ENCODE results near the gene DLX5. TPM values are rescaled to one million over a fixed set of nuclear protein-coding genes. Genes with fewer than 3 reads are reported as not detected.

Gene DLX5
- total RNA-seq, 1 experiment from 2014 or later, result not detected

- TF ChIP-seq, protein P1, sequence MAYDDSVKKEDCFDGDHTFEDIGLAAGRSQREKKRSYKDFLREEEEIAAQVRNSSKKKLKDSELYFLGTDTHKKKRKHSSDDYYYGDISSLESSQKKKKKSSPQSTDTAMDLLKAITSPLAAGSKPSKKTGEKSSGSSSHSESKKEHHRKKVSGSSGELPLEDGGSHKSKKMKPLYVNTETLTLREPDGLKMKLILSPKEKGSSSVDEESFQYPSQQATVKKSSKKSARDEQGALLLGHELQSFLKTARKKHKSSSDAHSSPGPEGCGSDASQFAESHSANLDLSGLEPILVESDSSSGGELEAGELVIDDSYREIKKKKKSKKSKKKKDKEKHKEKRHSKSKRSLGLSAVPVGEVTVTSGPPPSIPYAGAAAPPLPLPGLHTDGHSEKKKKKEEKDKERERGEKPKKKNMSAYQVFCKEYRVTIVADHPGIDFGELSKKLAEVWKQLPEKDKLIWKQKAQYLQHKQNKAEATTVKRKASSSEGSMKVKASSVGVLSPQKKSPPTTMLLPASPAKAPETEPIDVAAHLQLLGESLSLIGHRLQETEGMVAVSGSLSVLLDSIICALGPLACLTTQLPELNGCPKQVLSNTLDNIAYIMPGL (CRISPR knock-in tag; IDR thresholded peaks at IDR 0.05), result no peak
- TF ChIP-seq ZNF263 (CRISPR knock-in tag; IDR thresholded peaks at IDR 0.05; ENCODE audit: low read depth) (no peak), SMAD4 (CRISPR knock-in tag; IDR thresholded peaks at IDR 0.05) (no peak), ZNF416 (CRISPR knock-in tag; IDR thresholded peaks at IDR 0.05) (no peak)
- TF ChIP-seq, protein P2, sequence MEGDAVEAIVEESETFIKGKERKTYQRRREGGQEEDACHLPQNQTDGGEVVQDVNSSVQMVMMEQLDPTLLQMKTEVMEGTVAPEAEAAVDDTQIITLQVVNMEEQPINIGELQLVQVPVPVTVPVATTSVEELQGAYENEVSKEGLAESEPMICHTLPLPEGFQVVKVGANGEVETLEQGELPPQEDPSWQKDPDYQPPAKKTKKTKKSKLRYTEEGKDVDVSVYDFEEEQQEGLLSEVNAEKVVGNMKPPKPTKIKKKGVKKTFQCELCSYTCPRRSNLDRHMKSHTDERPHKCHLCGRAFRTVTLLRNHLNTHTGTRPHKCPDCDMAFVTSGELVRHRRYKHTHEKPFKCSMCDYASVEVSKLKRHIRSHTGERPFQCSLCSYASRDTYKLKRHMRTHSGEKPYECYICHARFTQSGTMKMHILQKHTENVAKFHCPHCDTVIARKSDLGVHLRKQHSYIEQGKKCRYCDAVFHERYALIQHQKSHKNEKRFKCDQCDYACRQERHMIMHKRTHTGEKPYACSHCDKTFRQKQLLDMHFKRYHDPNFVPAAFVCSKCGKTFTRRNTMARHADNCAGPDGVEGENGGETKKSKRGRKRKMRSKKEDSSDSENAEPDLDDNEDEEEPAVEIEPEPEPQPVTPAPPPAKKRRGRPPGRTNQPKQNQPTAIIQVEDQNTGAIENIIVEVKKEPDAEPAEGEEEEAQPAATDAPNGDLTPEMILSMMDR (IDR thresholded peaks at IDR 0.05), result no peak
- TF ChIP-seq, protein P3, sequence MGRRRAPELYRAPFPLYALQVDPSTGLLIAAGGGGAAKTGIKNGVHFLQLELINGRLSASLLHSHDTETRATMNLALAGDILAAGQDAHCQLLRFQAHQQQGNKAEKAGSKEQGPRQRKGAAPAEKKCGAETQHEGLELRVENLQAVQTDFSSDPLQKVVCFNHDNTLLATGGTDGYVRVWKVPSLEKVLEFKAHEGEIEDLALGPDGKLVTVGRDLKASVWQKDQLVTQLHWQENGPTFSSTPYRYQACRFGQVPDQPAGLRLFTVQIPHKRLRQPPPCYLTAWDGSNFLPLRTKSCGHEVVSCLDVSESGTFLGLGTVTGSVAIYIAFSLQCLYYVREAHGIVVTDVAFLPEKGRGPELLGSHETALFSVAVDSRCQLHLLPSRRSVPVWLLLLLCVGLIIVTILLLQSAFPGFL (CRISPR knock-in tag; IDR thresholded peaks at IDR 0.05; ENCODE audit: borderline replicate concordance), result no peak
Measured at GRCh38 chr7:97007583-97007861, 17.1 kb downstream of the DLX5 start (continued).

GRCh38 chr7:97006816-97007582 is 17.6 kb downstream of the DLX5 start:
- POLR2A ChIA-PET, result interaction anchor here (0.5 to 3.1 kb wide), 5 partner anchors 11 to 853 kb away, joined by 3 to 19 read pairs (median 7); no protein-coding TSS in a partner anchor
- TF ChIP-seq TCF7 (CRISPR knock-in tag; IDR thresholded peaks at IDR 0.05; ENCODE audit: low read depth) (no peak), USF2 (CRISPR knock-in tag; IDR thresholded peaks at IDR 0.05) (no peak), ZNF532 (CRISPR knock-in tag; IDR thresholded peaks at IDR 0.05; ENCODE audit: borderline replicate concordance) (no peak), CREM (CRISPR knock-in tag; IDR thresholded peaks at IDR 0.05) (no peak), ZNF263 (CRISPR knock-in tag; IDR thresholded peaks at IDR 0.05; ENCODE audit: low read depth) (no peak)
- TF ChIP-seq, protein P4, sequence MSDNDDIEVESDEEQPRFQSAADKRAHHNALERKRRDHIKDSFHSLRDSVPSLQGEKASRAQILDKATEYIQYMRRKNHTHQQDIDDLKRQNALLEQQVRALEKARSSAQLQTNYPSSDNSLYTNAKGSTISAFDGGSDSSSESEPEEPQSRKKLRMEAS (CRISPR knock-in tag; IDR thresholded peaks at IDR 0.05), result 0 out of 2 replicates have a peak, but pooled peaks have one; percentile 1
- CTCF ChIA-PET, result interaction anchor here (0.8 to 3.2 kb wide), 6 partner anchors 9 to 20 kb away, joined by 5 to 31 read pairs (median 12); no protein-coding TSS in a partner anchor
- Mint-ChIP-seq H3K27ac (no peak overlapping the region), H3K27me3 (ENCODE audit: low read depth) (peaks cover 97% of the 10 kb centered on the region), H3K36me3 (peaks cover 3% of the 10 kb centered on the region; the same call in 1 of the 2 replicates), H3K9me3 (no peaks in the 10 kb centered on the region), H3K4me1 (peaks cover 42% of the 10 kb centered on the region), H3K4me3 (peak overlapping the region; percentile 70)
- ATAC-seq (no peak), DNase-seq (ENCODE audit: low spot score) (no peak)
